HepG2 (cell line): ENCODE measurements around the gene PRM3. TPM values are rescaled to one million over a fixed set of nuclear protein-coding genes. Genes with fewer than 3 reads are reported as not detected.

ENCODE experiments used
- BRD4 ChIP-seq: sonication (generic); formaldehyde crosslinking; IDR thresholded peaks from 2 replicates; pipeline ENCODE4 v1.4.0; 2020; ENCODE audit warnings: missing genetic modification reagents
- FOXM1 ChIP-seq: sonication (generic); formaldehyde crosslinking; IDR thresholded peaks from 2 replicates; pipeline ENCODE4 v1.5.0; 2020; ENCODE audit warnings: missing genetic modification reagents
- MTA3 ChIP-seq: sonication (generic); formaldehyde crosslinking; IDR thresholded peaks from 2 replicates; pipeline ENCODE4 v1.4.0; 2020; ENCODE audit warnings: missing genetic modification reagents
- ONECUT2 ChIP-seq: sonication (generic); formaldehyde crosslinking; IDR thresholded peaks from 2 replicates; pipeline ENCODE4 v1.4.0; 2020; ENCODE audit warnings: missing genetic modification reagents
- PHF5A ChIP-seq: IDR thresholded peaks from one replicate; pipeline ENCODE4 v1.6.1; 2018; ENCODE audit warnings: low read depth, missing genetic modification reagents; ENCODE audit not compliant: unreplicated experiment
- PRDM10 ChIP-seq: sonication (generic); formaldehyde crosslinking; IDR thresholded peaks from 2 replicates; pipeline ENCODE4 v1.4.0; 2020; ENCODE audit warnings: low read depth, missing genetic modification reagents
- SNRNP70 ChIP-seq: fragments of 200-400 bp; formaldehyde crosslinking; IDR thresholded peaks from 2 replicates; pipeline ENCODE4 v1.6.1; 2017; ENCODE audit warnings: mild to moderate bottlenecking, low read depth, low read length, moderate library complexity
- ZFAT ChIP-seq: sonication (generic); formaldehyde crosslinking; conservative IDR thresholded peaks from 2 replicates; pipeline ENCODE4 v1.8.1; 2023; ENCODE audit warnings: missing genetic modification reagents, inconsistent platforms
- ZNF224 ChIP-seq: sonication (generic); formaldehyde crosslinking; IDR thresholded peaks from 2 replicates; pipeline ENCODE4 v1.5.0; 2020; ENCODE audit warnings: mild to moderate bottlenecking, missing genetic modification reagents
- ZNF609 ChIP-seq: sonication (generic); formaldehyde crosslinking; IDR thresholded peaks from 2 replicates; pipeline ENCODE4 v1.4.0; 2020; ENCODE audit warnings: mild to moderate bottlenecking, missing genetic modification reagents, borderline replicate concordance
- ZNF784 ChIP-seq: sonication (generic); formaldehyde crosslinking; IDR thresholded peaks from 2 replicates; pipeline ENCODE4 v1.5.1; 2020; ENCODE audit warnings: missing genetic modification reagents, mild to moderate bottlenecking, borderline replicate concordance
- polyA plus RNA-seq, 8 experiments: library from polyadenylated mRNA; depleted of rRNA in 3 of 8; stranded (reverse) in 7 of 8; unstranded in 1 of 8; fragments of >200 nt; fragmentation: Illumina TruSeq in 4 of 8; extraction: Trizol in 4 of 8; gene quantifications; 2 replicates each; pipeline versions ENCODE4 v1.2.1 to v1.2.3, GENCODE V29; 2011 to 2016; ENCODE audit warnings: low read depth in 4 of 8, missing spikeins in 1 of 8, mixed read lengths in 1 of 8; ENCODE audit not compliant: insufficient read depth in 1 of 8
- total RNA-seq, 5 experiments: library from RNA; depleted of rRNA; stranded (reverse); fragments of >200 nt; fragmentation: Illumina TruSeq; extraction: Trizol; gene quantifications; 2 replicates each; pipeline ENCODE4 v1.2.3, GENCODE V29; 2016; ENCODE audit warnings: low read depth in 1 of 5
- TF ChIP-seq, protein P1 (sequence below): sonication (generic); formaldehyde crosslinking; IDR thresholded peaks from 2 replicates; pipeline ENCODE4 v1.4.0; 2020; ENCODE audit warnings: missing genetic modification reagents, borderline replicate concordance

The PRM3 gene
- total and polyA plus RNA-seq, 2 of the 13 experiments (the other 11 are each of a cell fraction or from before 2014, with no cell fraction given): not detected

DNA sequence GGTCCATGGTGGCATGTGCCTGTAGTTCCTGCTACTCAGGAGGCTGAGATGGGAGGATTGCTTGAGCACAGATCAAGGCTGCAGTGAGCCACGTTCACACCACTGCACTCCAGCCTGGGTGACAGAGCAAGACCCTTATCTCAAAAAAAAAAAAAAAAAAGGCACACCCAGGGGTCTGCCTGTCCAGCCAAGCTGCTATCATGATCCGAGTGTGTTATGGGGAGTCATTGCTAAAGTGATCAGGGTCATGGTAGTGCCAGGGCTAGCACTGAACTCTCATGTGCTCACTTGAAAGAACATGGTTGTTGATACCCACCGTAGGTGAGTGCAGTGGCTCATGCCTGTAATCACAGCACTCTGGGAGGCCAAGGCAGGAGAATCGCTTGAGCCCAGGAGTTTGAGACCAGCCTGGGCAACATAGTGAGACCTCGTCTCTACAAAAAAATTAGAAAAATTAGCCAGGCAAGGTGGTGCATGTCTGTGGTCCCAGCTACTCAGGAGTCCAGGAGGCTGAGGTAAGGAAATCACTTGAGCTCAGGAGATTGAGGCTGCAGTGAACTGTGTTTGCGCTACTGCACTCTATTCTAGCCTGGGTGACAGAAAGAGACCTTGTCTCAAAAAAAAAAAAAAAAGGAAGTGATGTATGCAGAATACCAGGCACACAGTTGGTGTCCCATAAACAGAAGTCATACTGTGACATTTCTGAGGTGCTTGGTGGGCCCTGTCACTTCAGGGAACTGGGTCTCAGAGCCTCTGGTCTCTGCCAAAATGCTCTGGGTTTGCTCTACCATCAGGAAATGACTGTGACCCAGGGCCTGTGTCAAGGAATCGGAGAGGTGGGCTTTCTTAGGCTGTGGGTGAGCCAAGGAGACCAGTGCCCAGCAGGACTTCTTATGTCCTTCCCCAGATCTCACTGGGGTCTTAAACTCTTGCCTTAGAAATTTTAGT, 5.5 kb upstream of the PRM3 start (continued):
- TF ChIP-seq ZNF784 (CRISPR knock-in tag): peak; percentile 22; the same call in 1 of the 2 replicates
- TF ChIP-seq ZNF224 (CRISPR knock-in tag): no peak
- TF ChIP-seq SNRNP70: no peak
- no peak; the same call in none of the 2 replicates for TF ChIP-seq ZNF609 (CRISPR knock-in tag)
- no peak for TF ChIP-seq ZFAT
- TF ChIP-seq, protein P1, sequence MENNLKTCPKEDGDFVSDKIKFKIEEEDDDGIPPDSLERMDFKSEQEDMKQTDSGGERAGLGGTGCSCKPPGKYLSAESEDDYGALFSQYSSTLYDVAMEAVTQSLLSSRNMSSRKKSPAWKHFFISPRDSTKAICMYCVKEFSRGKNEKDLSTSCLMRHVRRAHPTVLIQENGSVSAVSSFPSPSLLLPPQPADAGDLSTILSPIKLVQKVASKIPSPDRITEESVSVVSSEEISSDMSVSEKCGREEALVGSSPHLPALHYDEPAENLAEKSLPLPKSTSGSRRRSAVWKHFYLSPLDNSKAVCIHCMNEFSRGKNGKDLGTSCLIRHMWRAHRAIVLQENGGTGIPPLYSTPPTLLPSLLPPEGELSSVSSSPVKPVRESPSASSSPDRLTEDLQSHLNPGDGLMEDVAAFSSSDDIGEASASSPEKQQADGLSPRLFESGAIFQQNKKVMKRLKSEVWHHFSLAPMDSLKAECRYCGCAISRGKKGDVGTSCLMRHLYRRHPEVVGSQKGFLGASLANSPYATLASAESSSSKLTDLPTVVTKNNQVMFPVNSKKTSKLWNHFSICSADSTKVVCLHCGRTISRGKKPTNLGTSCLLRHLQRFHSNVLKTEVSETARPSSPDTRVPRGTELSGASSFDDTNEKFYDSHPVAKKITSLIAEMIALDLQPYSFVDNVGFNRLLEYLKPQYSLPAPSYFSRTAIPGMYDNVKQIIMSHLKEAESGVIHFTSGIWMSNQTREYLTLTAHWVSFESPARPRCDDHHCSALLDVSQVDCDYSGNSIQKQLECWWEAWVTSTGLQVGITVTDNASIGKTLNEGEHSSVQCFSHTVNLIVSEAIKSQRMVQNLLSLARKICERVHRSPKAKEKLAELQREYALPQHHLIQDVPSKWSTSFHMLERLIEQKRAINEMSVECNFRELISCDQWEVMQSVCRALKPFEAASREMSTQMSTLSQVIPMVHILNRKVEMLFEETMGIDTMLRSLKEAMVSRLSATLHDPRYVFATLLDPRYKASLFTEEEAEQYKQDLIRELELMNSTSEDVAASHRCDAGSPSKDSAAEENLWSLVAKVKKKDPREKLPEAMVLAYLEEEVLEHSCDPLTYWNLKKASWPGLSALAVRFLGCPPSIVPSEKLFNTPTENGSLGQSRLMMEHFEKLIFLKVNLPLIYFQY (CRISPR knock-in tag): no peak
- no peak for TF ChIP-seq ONECUT2 (CRISPR knock-in tag)
- peak; percentile 93; the same call in 1 of the 2 replicates for TF ChIP-seq BRD4 (CRISPR knock-in tag)
- TF ChIP-seq FOXM1 (CRISPR knock-in tag): no peak
- TF ChIP-seq PHF5A (CRISPR knock-in tag): no peak
- no peak for TF ChIP-seq PRDM10 (CRISPR knock-in tag)
- no peak for TF ChIP-seq MTA3
